Endothelial cell of umbilical vein (primary cell): ENCODE measurements around the gene VDR. TPM values are rescaled to one million over a fixed set of nuclear protein-coding genes. Genes with fewer than 3 reads are reported as not detected.
A peak's percentile ranks its signal among the peaks of the same experiment; 100 is the strongest.

Experiments
- BruUV-seq: library from RNA; stranded (reverse); fragments of 400-500 nt; replicated peaks from 2 replicates; lab custom pipeline; 2021; lab: Mats Ljungman, UMichigan
- CTCF ChIA-PET: fragments of 300-600, 350-600 bp; sonication (Branson Sonifier 250); formaldehyde crosslinking; loops from one replicate; lab custom pipeline; 2021; ENCODE audit warnings: antibody characterized with exemption, inconsistent platforms; lab: Charles Lee
- POLR2A ChIA-PET: fragments of 300-600, 350-600 bp; sonication (Branson Sonifier 250); formaldehyde crosslinking; loops from one replicate; lab custom pipeline; 2021; ENCODE audit warnings: antibody characterized with exemption, inconsistent platforms; lab: Charles Lee
- DNase-seq: peaks from one replicate; pipeline ENCODE4 v3.0.0-alpha.2; 2011; ENCODE audit warnings: low read depth, low spot score
- FAIRE-seq: peaks from 2 replicates; lab custom pipeline; 2011; peaks lifted over from hg19 to GRCh38; lab: Jason Lieb, UNC
- H2AFZ ChIP-seq: 2 replicates; pipeline ENCODE4 v1.6.0; 2012; ENCODE audit warnings: low read depth, low read length, control low read depth, inconsistent platforms
- H3K27ac ChIP-seq: 2 replicates; pipeline ENCODE4 v1.5.1; 2011; ENCODE audit warnings: low read depth, mild to moderate bottlenecking, control low read depth, low read length, moderate library complexity; ENCODE audit not compliant: insufficient read depth
- H3K27me3 ChIP-seq, 2 experiments: 2 replicates each; pipeline versions ENCODE4 v1.6.0 to v1.6.1; 2011; ENCODE audit warnings: low read length in 2 of 2, mixed read lengths in 1 of 2; ENCODE audit not compliant: control insufficient read depth in 2 of 2, insufficient read depth in 2 of 2
- H3K36me3 ChIP-seq, 2 experiments: 2 replicates in 1 of 2; 3 replicates in 1 of 2; pipeline ENCODE4 v1.5.1; 2011; ENCODE audit warnings: low read length in 2 of 2, mild to moderate bottlenecking in 1 of 2, moderate library complexity in 1 of 2; ENCODE audit not compliant: control insufficient read depth in 2 of 2, insufficient read depth in 2 of 2; ENCODE audit errors: extremely low read depth in 1 of 2
- H3K4me1 ChIP-seq: 3 replicates; pipeline ENCODE4 v1.5.1; 2011; ENCODE audit warnings: mild to moderate bottlenecking, low read length; ENCODE audit not compliant: control insufficient read depth, insufficient read depth; ENCODE audit errors: extremely low read depth
- H3K4me2 ChIP-seq: 2 replicates; pipeline ENCODE4 v1.6.1; 2011; ENCODE audit warnings: low read length, control low read depth, mixed read lengths; ENCODE audit not compliant: insufficient read depth
- H3K4me3 ChIP-seq, 3 experiments: fragments of 200-600 bp in 1 of 3; sonication (generic), shearing (Covaris generic) in 1 of 3; replicated peaks in 1 of 3; 2 replicates each; pipeline ENCODE4 v1.5.1; 2011 to 2016; ENCODE audit warnings: control low read depth in 3 of 3, low read length in 3 of 3, mild to moderate bottlenecking in 2 of 3, inconsistent platforms in 1 of 3, low read depth in 1 of 3, moderate library complexity in 1 of 3; ENCODE audit not compliant: insufficient read depth in 1 of 3
- H3K79me2 ChIP-seq: 2 replicates; pipeline ENCODE4 v1.6.0; 2012; ENCODE audit warnings: low read length, inconsistent platforms; ENCODE audit not compliant: control insufficient read depth, insufficient read depth
- H3K9ac ChIP-seq: replicated peaks from 2 replicates; pipeline ENCODE3; 2011; ENCODE audit warnings: low read length, control low read depth; ENCODE audit not compliant: insufficient read depth; ENCODE audit errors: extremely low read depth
- H3K9me1 ChIP-seq: replicated peaks from 3 replicates; pipeline ENCODE4 v1.6.0; 2011; ENCODE audit warnings: mild to moderate bottlenecking, low read length; ENCODE audit not compliant: control insufficient read depth, insufficient read depth; ENCODE audit errors: extremely low read depth
- H3K9me3 ChIP-seq: replicated peaks from 2 replicates; pipeline ENCODE4 v1.5.1; 2012; ENCODE audit warnings: low read length, inconsistent platforms; ENCODE audit not compliant: control insufficient read depth, insufficient read depth
- H4K20me1 ChIP-seq: replicated peaks from 2 replicates; pipeline ENCODE3; 2011; ENCODE audit warnings: mild to moderate bottlenecking, low read length; ENCODE audit not compliant: control insufficient read depth, insufficient read depth; ENCODE audit errors: extremely low read depth
- CTCF ChIP-seq, 2 donors: IDR thresholded peaks; 1 replicate in 1 of 2; 2 replicates in 1 of 2; pipeline ENCODE4 v1.5.1; 2011; ENCODE audit warnings: low read length in 2 of 2, mild to moderate bottlenecking in 2 of 2, moderate library complexity in 2 of 2, control low read depth in 1 of 2, inconsistent platforms in 1 of 2, low read depth in 1 of 2; ENCODE audit not compliant: insufficient read depth in 1 of 2; ENCODE audit errors: extremely low read depth in 1 of 2
- FOS ChIP-seq: IDR thresholded peaks from 2 replicates; pipeline ENCODE4 v1.6.1; 2011; ENCODE audit warnings: mild to moderate bottlenecking, low read length, moderate library complexity, borderline replicate concordance; ENCODE audit not compliant: insufficient read depth
- GATA2 ChIP-seq: IDR thresholded peaks from 2 replicates; pipeline ENCODE4 v1.7.0; 2011; ENCODE audit warnings: low read depth, mild to moderate bottlenecking, moderate library complexity, mixed read lengths, low read length; ENCODE audit not compliant: insufficient read length, insufficient read depth
- MYC ChIP-seq: IDR thresholded peaks from one replicate; pipeline ENCODE4 v1.6.1; 2011; ENCODE audit warnings: mild to moderate bottlenecking, low read depth, low read length
- POLR2A ChIP-seq: IDR thresholded peaks from 2 replicates; pipeline ENCODE4 v1.6.1; 2012; ENCODE audit warnings: low read depth, mild to moderate bottlenecking, control low read depth, low read length
- POLR2AphosphoS5 ChIP-seq: IDR thresholded peaks from 2 replicates; pipeline ENCODE4 v1.6.1; 2012; ENCODE audit warnings: low read depth, mild to moderate bottlenecking, control low read depth, low read length, moderate library complexity; ENCODE audit not compliant: insufficient read depth
- dilution Hi-C: fragments of 300-500 bp; cut with MboI; formaldehyde crosslinking; loops from one replicate; pipeline ENCODE4 v1.15.0; 2019; ENCODE audit warnings: low sequenced_read_pairs; ENCODE audit not compliant: extremely low pct_ligation_motif_present
- intact Hi-C: fragments of 100-400 bp; cut with micrococcal nuclease; formaldehyde crosslinking; loops from one replicate; pipeline ENCODE4 v1.10.0; 2022
- polyA plus RNA-seq, 4 experiments: library from polyadenylated mRNA; depleted of rRNA in 3 of 4; stranded (reverse) in 3 of 4; unstranded in 1 of 4; fragments of >200 nt; gene quantifications; 2 replicates each; pipeline versions ENCODE4 v1.2.1 to v1.2.3, GENCODE V29; 2011 to 2012; ENCODE audit warnings: missing spikeins in 1 of 4
- total RNA-seq: library from RNA; stranded (reverse); gene quantifications from 2 replicates; pipeline ENCODE4 v1.2.3, GENCODE V29; 2021
- TF ChIP-seq, protein P1 (sequence below): IDR thresholded peaks from 2 replicates; pipeline ENCODE4 v1.6.1; 2011; ENCODE audit not compliant: insufficient read depth, insufficient read length

The VDR gene
- total and polyA plus RNA-seq, 2 donors (not counting 3 experiments of a cell fraction or from before 2014, with no cell fraction given), result 0.73 to 0.91 TPM

DNA sequence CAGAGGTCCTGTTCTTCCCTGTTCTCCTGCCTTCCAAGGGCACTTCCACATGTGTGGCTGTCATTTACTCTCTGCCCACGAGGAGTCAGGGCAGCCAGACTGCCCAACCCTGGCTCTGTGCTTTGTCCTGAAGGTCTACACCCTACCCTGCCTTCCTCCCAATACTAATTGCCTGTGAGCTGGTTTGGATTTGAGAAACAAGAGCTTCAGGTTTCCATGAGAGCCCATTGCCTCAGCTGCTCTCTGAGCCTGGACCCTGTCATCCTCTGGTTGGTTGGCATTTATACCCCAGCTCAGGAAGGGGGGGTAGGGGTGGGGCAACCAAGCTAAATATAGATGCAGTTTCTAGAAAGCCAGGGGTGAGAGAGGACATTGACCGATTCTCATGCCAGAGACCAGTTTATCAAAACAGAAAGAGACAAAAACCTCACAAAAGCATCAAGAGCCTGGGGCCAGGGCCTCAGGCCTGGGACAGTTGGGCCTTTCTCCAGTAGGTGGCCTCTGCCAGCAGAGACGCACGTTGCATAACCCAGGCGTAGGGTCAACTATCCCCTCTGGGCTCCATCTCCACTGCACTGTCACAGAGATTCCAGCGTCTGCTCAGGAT is 34.5 kb downstream of the VDR start:
- TF ChIP-seq CTCF (IDR thresholded peaks at IDR 0.05; ENCODE audit: extremely low read depth in 1 of 2, insufficient read depth in 1 of 2, low read depth in 1 of 2, low read length in 2 of 2) (peak; percentile 11 to 41), FOS (no peak), POLR2AphosphoS5 (no peak)
- no TSS peak for BruUV-seq
- FAIRE-seq (no peak), DNase-seq (no peak)
- no peak overlapping the region for H3K27ac ChIP-seq
- peaks cover 6% of the 10 kb centered on the region for H3K4me1 ChIP-seq
- no peaks in the 10 kb centered on the region for H3K36me3 ChIP-seq
- dilution Hi-C loops, result no loop called here
- no peaks in the 10 kb centered on the region for H3K79me2 ChIP-seq
- no peak overlapping the region for H2AFZ ChIP-seq
- H3K4me2 ChIP-seq, result no peak overlapping the region
- no peaks in the 10 kb centered on the region for H3K27me3 ChIP-seq
- CTCF ChIA-PET, result interaction anchor here (1.2 to 3.1 kb wide), 3 partner anchors 10 to 79 kb away, joined by 3 to 13 read pairs (median 5); no protein-coding TSS in a partner anchor
- H3K9me1 ChIP-seq, result no peaks in the 10 kb centered on the region
- POLR2A ChIA-PET, result no interaction called here
- no peaks in the 10 kb centered on the region for H4K20me1 ChIP-seq
- intact Hi-C loops, result loop anchor here (1.0 kb wide), 1 partner anchor 79 kb away; no protein-coding TSS in a partner anchor
- H3K4me3 ChIP-seq, result no peak overlapping the region
- H3K9ac ChIP-seq, result no peak overlapping the region
- no peaks in the 10 kb centered on the region for H3K9me3 ChIP-seq

GRCh38 chr12:47868552-47869031 is 36.2 kb downstream of the VDR start:
- FAIRE-seq (no peak), DNase-seq (no peak)
- Histone ChIP-seq H3K9me3 (no peaks in the 10 kb centered on the region), H3K79me2 (no peaks in the 10 kb centered on the region), H3K4me1 (peaks cover 6% of the 10 kb centered on the region), H3K27ac (no peak overlapping the region), H4K20me1 (no peaks in the 10 kb centered on the region), H3K9me1 (no peaks in the 10 kb centered on the region), H3K36me3 (no peaks in the 10 kb centered on the region), H3K27me3 (no peaks in the 10 kb centered on the region), H3K9ac (no peak overlapping the region), H2AFZ (no peak overlapping the region), H3K4me3 (no peak overlapping the region), H3K4me2 (no peak overlapping the region)
- ChIA-PET POLR2A (no interaction called here), CTCF (interaction anchor here (0.7 to 1.7 kb wide), 3 partner anchors 37 to 150 kb away, joined by 3 to 5 read pairs (median 3); partner anchors contain the start of gene VDR)
- TF ChIP-seq POLR2A (no peak), MYC (no peak), POLR2AphosphoS5 (no peak), FOS (no peak), GATA2 (no peak)
- TF ChIP-seq, protein P1, sequence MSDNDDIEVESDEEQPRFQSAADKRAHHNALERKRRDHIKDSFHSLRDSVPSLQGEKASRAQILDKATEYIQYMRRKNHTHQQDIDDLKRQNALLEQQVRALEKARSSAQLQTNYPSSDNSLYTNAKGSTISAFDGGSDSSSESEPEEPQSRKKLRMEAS, result no peak
- no TSS peak for BruUV-seq
- intact Hi-C loops (no loop called here), dilution Hi-C loops (no loop called here)
